ENCODE results near the gene ATMIN.

Gene ATMIN

DNA sequence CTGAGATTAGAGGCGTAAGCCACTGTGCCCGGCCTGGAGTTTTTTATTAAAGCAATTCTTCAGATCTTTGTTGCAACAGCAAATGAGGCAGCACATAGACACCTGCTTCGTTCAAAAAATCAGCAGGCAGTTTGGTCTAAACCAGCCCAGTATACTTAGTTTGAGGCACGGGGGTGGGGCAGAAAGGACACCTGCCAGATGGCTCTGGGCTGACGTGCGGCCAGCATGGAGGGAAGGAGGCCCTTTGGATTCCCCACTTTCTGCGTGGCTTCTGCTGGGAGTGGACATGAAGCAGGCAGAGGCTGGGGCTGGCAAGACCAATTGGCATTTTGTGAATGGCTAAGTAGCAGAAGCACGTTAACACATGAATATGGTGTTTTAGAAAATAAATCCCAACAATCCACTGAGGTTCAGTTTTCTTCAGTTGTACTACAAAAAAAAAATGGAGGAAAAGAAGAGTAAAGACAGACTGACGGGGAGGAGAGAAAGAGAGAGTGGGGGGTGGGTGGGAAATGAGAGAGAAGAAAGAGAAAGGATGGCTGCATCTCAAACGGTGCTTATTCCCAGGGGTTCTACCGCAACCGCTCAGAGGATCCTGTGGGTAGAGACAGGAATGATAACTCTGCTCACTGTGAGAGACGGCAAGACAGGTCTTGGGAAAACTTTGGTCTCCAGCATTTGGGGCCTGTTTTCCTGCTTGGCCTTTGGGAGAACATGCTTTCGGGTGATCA lies 25.1 kb downstream of the ATMIN start:
- no peaks in the 10 kb centered on the region for H3K9me3 ChIP-seq
- TF ChIP-seq, protein P1, sequence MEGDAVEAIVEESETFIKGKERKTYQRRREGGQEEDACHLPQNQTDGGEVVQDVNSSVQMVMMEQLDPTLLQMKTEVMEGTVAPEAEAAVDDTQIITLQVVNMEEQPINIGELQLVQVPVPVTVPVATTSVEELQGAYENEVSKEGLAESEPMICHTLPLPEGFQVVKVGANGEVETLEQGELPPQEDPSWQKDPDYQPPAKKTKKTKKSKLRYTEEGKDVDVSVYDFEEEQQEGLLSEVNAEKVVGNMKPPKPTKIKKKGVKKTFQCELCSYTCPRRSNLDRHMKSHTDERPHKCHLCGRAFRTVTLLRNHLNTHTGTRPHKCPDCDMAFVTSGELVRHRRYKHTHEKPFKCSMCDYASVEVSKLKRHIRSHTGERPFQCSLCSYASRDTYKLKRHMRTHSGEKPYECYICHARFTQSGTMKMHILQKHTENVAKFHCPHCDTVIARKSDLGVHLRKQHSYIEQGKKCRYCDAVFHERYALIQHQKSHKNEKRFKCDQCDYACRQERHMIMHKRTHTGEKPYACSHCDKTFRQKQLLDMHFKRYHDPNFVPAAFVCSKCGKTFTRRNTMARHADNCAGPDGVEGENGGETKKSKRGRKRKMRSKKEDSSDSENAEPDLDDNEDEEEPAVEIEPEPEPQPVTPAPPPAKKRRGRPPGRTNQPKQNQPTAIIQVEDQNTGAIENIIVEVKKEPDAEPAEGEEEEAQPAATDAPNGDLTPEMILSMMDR (IDR thresholded peaks at IDR 0.05) = no peak
- H3K4me3 ChIP-seq (ENCODE audit: low read depth in 1 of 2, low read length in 1 of 2) = no peak overlapping the region
- no peaks in the 10 kb centered on the region for H3K4me1 ChIP-seq (ENCODE audit: control insufficient read depth in 1 of 2, insufficient read depth in 1 of 2, low read depth in 1 of 2, low read length in 1 of 2)
- H3K36me3 ChIP-seq = no peaks in the 10 kb centered on the region
- H3K27ac ChIP-seq = no peak overlapping the region
- no peaks in the 10 kb centered on the region for H3K27me3 ChIP-seq

DNA sequence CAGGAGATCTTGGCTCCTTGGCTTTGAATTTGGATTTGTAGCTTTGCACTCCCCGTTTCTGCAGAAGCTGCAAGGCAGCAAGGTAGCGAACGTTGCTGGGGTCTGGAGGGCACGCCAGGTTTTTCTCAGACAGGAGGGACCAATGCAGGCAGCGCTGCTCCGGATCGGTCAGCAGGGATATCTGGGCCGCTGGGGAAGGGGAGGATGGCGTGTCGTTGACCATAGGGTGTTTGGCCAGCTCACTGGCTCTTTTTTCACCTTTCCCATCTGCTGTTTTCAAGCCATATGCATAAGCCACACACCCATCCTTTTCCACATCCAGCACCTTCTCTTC lies 25.6 kb downstream of the ATMIN start:
- Histone ChIP-seq H3K4me3 (ENCODE audit: low read depth in 1 of 2, low read length in 1 of 2) (no peak overlapping the region), H3K36me3 (no peaks in the 10 kb centered on the region)
- TF ChIP-seq, protein P1 (IDR thresholded peaks at IDR 0.05) = no peak

DNA sequence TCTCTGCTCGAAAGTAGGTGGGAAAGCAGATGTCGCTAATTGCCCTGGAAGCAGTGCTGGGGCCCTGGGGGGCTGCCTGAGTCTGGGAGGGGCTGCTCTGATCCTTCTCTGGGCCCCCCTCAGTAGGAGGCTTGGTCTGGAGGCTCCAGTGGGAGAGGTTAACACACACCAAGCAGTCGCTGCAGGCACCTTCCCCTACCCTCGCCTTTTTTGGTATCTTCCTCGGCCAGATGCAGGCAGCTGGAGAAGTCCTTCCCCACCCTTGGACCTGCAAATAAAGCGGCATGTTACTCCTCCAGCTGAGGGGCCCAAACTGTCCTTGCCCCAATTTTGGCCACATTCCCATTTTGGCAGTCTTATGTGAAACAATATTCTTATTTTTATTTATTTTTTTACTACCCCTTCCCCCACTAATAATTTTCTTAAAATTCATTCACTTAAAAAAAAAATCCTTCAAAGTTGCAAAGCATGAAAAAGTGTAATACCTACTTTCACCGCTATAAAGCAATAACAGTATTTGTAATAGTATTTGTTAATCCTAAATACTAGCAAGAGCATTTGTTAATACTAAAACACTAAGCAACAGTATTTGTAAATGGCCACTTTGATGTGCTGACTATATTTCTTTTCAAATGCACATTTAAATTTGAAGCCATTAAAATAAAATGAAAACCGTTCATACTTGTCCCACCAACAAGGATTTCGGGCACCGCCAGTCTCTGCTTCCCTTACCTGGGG lies 26.4 kb downstream of the ATMIN start:
- no peaks in the 10 kb centered on the region for H3K36me3 ChIP-seq
- TF ChIP-seq, protein P1 (IDR thresholded peaks at IDR 0.05) = no peak
- no peak overlapping the region for H3K27ac ChIP-seq
- H3K27me3 ChIP-seq = no peaks in the 10 kb centered on the region
- H3K9me3 ChIP-seq = no peaks in the 10 kb centered on the region
- H3K4me3 ChIP-seq (ENCODE audit: low read depth in 1 of 2, low read length in 1 of 2) = no peak overlapping the region
- H3K4me1 ChIP-seq (ENCODE audit: control insufficient read depth in 1 of 2, insufficient read depth in 1 of 2, low read depth in 1 of 2, low read length in 1 of 2) = no peaks in the 10 kb centered on the region

More for the DNA sequence above, 25.6 kb downstream of the ATMIN start:
- H3K4me1 ChIP-seq (ENCODE audit: control insufficient read depth in 1 of 2, insufficient read depth in 1 of 2, low read depth in 1 of 2, low read length in 1 of 2) = no peaks in the 10 kb centered on the region
- H3K27me3 ChIP-seq = no peaks in the 10 kb centered on the region
- no peaks in the 10 kb centered on the region for H3K9me3 ChIP-seq
- no peak overlapping the region for H3K27ac ChIP-seq

DNA sequence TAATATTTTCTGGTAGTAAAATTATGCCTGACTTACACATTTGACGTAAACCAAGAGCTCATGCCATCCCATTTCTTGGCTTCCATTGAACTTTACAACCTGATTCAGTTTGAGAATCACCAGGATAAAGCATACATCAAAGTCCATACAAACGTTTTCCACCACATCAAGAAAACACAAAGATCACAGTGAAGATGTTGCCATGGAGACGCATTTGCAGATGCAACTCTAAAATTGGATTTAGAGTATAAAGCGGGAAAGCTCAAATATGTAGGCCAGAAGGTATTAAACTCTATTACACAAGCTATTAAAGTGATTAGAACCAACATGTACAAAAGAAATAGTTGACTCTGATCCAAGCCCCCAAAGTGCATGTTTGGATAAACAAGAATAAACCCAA lies 31.0 kb downstream of the ATMIN start:
- Histone ChIP-seq H3K36me3 (no peaks in the 10 kb centered on the region), H3K27me3 (no peaks in the 10 kb centered on the region), H3K4me1 (ENCODE audit: control insufficient read depth in 1 of 2, insufficient read depth in 1 of 2, low read depth in 1 of 2, low read length in 1 of 2) (no peaks in the 10 kb centered on the region), H3K4me3 (ENCODE audit: low read depth in 1 of 2, low read length in 1 of 2) (no peak overlapping the region), H3K9me3 (no peaks in the 10 kb centered on the region), H3K27ac (no peak overlapping the region)
- TF ChIP-seq, protein P1 (IDR thresholded peaks at IDR 0.05) = no peak

DNA sequence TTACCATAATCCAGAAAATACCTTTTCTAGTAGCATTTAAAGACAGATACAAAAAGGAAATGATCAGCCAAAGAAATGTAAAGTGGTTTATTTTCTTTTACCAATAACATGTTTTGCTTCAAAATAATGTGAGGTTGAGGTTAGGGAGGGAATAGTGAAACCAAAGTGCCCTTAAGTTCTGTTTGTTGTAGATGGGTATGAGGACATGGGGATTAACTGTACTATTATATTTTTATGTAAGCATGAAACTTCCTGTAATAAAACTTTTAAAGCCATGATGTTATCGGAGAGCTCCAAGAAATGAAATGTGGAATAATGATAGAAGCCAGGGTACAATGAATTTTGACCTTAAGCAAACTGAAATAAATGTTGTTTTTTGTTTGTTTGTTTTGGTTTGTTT lies 31.5 kb downstream of the ATMIN start:
- H3K4me1 ChIP-seq (ENCODE audit: control insufficient read depth in 1 of 2, insufficient read depth in 1 of 2, low read depth in 1 of 2, low read length in 1 of 2) = no peaks in the 10 kb centered on the region
- no peaks in the 10 kb centered on the region for H3K9me3 ChIP-seq
- no peak overlapping the region for H3K27ac ChIP-seq
- H3K4me3 ChIP-seq (ENCODE audit: low read depth in 1 of 2, low read length in 1 of 2) = no peak overlapping the region
- H3K27me3 ChIP-seq = no peaks in the 10 kb centered on the region
- no peaks in the 10 kb centered on the region for H3K36me3 ChIP-seq
- TF ChIP-seq, protein P1 (IDR thresholded peaks at IDR 0.05) = no peak
